DND-41 (cell line): ENCODE data around the gene TDRD1.

ENCODE experiments used
- ATAC-seq: fragments of 200-7000 bp; cut with Tn5 transposase; 3 replicates; pipeline ENCODE4 v1.9.1; 2021; ENCODE audit warnings: low read depth; ENCODE audit not compliant: insufficient read depth
- DNase-seq: peaks from one replicate; pipeline ENCODE4 v3.0.0-alpha.2; 2020
- H2AFZ ChIP-seq: 2 replicates; pipeline ENCODE4 v1.6.0; 2012; ENCODE audit warnings: low read depth, low read length
- H3K27ac ChIP-seq: 2 replicates; pipeline ENCODE4 v1.5.1; 2012; ENCODE audit warnings: low read length, inconsistent platforms
- H3K27me3 ChIP-seq: fragments of 200-600 bp; sonication (generic); 2 replicates; pipeline ENCODE4 v1.6.0; 2012; ENCODE audit warnings: low read length, mild to moderate bottlenecking, inconsistent platforms; ENCODE audit not compliant: insufficient read depth, poor library complexity
- H3K36me3 ChIP-seq: 2 replicates; pipeline ENCODE4 v1.5.1; 2012; ENCODE audit warnings: low read length, inconsistent platforms; ENCODE audit not compliant: insufficient read depth
- H3K4me1 ChIP-seq: 2 replicates; pipeline ENCODE4 v1.5.1; 2012; ENCODE audit warnings: mild to moderate bottlenecking, low read length; ENCODE audit not compliant: insufficient read depth
- H3K4me2 ChIP-seq: 2 replicates; pipeline ENCODE4 v1.6.0; 2012; ENCODE audit warnings: mild to moderate bottlenecking, moderate library complexity, low read length, inconsistent platforms; ENCODE audit not compliant: insufficient read depth
- H3K4me3 ChIP-seq, 2 experiments: fragments of 200-600 bp in 1 of 2; shearing (Covaris generic) in 1 of 2; 2 replicates each; pipeline ENCODE4 v1.5.1; 2012 to 2016; ENCODE audit warnings: inconsistent platforms in 2 of 2, low read length in 2 of 2, mild to moderate bottlenecking in 2 of 2, low read depth in 1 of 2, moderate library complexity in 1 of 2
- H3K79me2 ChIP-seq: 2 replicates; pipeline ENCODE4 v1.6.0; 2012; ENCODE audit warnings: low read length, inconsistent platforms; ENCODE audit not compliant: insufficient read depth
- H3K9ac ChIP-seq: 2 replicates; pipeline ENCODE4 v1.6.0; 2012; ENCODE audit warnings: low read depth, mild to moderate bottlenecking, inconsistent platforms, low read length, moderate library complexity
- H3K9me3 ChIP-seq: 2 replicates; pipeline ENCODE4 v1.5.1; 2012; ENCODE audit warnings: low read length, moderate library complexity, mild to moderate bottlenecking, inconsistent platforms; ENCODE audit not compliant: insufficient read depth, severe bottlenecking
- H4K20me1 ChIP-seq: 2 replicates; pipeline ENCODE4 v1.6.0; 2012; ENCODE audit warnings: low read length; ENCODE audit not compliant: insufficient read depth
- EZH2 ChIP-seq: IDR thresholded peaks from 3 replicates; pipeline ENCODE4 v1.6.1; 2012; ENCODE audit warnings: borderline replicate concordance, low read depth, mild to moderate bottlenecking, moderate library complexity, low read length, inconsistent platforms; ENCODE audit not compliant: severe bottlenecking
- TF ChIP-seq, protein P1 (sequence below): IDR thresholded peaks from 2 replicates; pipeline ENCODE4 v1.5.1; 2012; ENCODE audit warnings: borderline replicate concordance, low read length, moderate library complexity, mild to moderate bottlenecking; ENCODE audit not compliant: poor library complexity, severe bottlenecking; ENCODE audit errors: extremely low read depth

TDRD1 gene

DNA sequence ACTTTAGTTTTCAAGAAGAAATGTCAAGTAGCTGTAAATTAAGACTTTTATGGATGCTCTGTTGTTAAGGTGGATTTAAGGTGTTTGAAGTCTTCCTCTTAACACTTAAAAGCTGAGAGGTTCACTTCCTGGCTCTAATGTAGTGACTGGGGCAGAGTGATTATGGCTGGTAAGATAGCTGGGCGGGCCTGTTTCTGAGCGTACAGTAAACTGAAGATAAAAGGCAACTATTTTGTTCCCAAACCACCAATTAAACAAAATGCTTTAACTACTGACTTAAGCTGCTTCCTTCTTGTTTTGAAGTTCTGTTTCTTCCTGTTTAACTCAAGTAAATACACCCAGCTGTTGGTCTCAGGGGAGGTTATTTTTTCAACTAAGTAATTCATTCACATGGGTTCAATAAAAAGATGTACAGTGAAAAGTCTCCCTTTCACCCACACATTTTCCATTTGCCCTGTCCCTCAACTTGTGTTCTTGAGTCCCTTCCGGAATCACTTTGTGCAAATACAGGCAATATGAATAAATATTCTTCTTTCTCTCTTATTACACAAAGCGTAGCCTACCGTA is 79.2 kb downstream of the TDRD1 start:
- H3K36me3 ChIP-seq = no peaks in the 10 kb centered on the region
- H3K4me2 ChIP-seq = no peak overlapping the region
- H3K9me3 ChIP-seq = no peaks in the 10 kb centered on the region
- no peaks in the 10 kb centered on the region for H3K27me3 ChIP-seq
- DNase-seq (peak; percentile 23), ATAC-seq (peak; percentile 77)
- no peak overlapping the region for H2AFZ ChIP-seq
- TF ChIP-seq, protein P1, sequence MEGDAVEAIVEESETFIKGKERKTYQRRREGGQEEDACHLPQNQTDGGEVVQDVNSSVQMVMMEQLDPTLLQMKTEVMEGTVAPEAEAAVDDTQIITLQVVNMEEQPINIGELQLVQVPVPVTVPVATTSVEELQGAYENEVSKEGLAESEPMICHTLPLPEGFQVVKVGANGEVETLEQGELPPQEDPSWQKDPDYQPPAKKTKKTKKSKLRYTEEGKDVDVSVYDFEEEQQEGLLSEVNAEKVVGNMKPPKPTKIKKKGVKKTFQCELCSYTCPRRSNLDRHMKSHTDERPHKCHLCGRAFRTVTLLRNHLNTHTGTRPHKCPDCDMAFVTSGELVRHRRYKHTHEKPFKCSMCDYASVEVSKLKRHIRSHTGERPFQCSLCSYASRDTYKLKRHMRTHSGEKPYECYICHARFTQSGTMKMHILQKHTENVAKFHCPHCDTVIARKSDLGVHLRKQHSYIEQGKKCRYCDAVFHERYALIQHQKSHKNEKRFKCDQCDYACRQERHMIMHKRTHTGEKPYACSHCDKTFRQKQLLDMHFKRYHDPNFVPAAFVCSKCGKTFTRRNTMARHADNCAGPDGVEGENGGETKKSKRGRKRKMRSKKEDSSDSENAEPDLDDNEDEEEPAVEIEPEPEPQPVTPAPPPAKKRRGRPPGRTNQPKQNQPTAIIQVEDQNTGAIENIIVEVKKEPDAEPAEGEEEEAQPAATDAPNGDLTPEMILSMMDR = no peak
- no peak for TF ChIP-seq EZH2
- no peak overlapping the region for H3K27ac ChIP-seq
- H3K9ac ChIP-seq = no peak overlapping the region
- no peaks in the 10 kb centered on the region for H3K79me2 ChIP-seq
- no peak overlapping the region for H3K4me3 ChIP-seq
- H3K4me1 ChIP-seq = no peaks in the 10 kb centered on the region
- H4K20me1 ChIP-seq = no peaks in the 10 kb centered on the region

DNA sequence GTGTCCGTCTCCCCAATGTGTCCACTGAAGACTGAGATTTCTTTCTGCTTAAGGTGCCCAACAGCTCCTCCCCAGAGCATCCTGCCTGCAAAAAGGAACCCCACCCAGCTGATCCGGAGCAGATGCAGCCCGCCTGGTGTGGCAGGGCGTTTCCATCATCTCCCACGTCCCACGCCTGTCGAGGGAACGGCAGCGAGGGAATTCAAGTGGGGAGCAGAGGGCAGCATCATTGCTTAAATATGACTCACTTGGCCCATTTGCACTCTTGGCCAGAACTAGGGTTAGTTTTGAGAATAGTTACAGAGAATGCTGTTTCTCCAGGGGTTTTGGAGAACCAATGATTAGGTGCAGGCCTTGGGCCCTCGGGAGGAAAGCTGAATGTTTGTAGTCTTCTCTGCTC is 80.7 kb downstream of the TDRD1 start:
- Histone ChIP-seq H3K27me3 (peaks cover 4% of the 10 kb centered on the region), H3K4me3 (no peak overlapping the region), H2AFZ (no peak overlapping the region), H3K36me3 (no peaks in the 10 kb centered on the region), H3K4me2 (no peak overlapping the region), H4K20me1 (no peaks in the 10 kb centered on the region), H3K9ac (no peak overlapping the region), H3K79me2 (no peaks in the 10 kb centered on the region), H3K4me1 (no peaks in the 10 kb centered on the region), H3K9me3 (no peaks in the 10 kb centered on the region), H3K27ac (no peak overlapping the region)
- no peak for TF ChIP-seq EZH2
- TF ChIP-seq, protein P1 = no peak
- no peak for ATAC-seq
- no peak for DNase-seq

DNA sequence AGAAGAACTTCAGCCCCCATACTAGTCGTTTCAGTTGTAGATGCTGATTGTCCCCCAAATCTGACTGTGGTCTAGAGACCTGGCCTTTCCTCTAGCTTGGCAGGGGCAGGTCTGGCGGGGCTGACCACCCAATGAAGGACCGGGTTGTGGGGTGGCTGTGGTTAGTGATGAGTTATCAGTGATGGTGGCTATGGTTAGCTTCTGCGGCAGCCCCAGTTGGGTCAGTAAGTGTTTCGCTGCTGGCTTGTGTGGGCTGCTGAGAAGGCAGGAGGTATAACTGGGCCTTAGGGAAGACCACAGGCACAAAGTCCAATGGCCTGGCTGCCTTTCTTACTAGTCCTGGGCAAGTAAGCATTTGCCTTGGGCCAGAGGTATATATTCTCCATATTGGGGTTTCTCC is 81.2 kb downstream of the TDRD1 start:
- Histone ChIP-seq H2AFZ (no peak overlapping the region), H3K27me3 (peaks cover 4% of the 10 kb centered on the region), H3K4me2 (no peak overlapping the region), H3K4me3 (no peak overlapping the region), H3K36me3 (no peaks in the 10 kb centered on the region), H3K4me1 (no peaks in the 10 kb centered on the region), H3K9me3 (no peaks in the 10 kb centered on the region), H3K79me2 (no peaks in the 10 kb centered on the region), H3K27ac (no peak overlapping the region), H4K20me1 (no peaks in the 10 kb centered on the region), H3K9ac (no peak overlapping the region)
- no peak for ATAC-seq
- TF ChIP-seq, protein P1 = no peak
- TF ChIP-seq EZH2 = no peak
- no peak for DNase-seq

DNA sequence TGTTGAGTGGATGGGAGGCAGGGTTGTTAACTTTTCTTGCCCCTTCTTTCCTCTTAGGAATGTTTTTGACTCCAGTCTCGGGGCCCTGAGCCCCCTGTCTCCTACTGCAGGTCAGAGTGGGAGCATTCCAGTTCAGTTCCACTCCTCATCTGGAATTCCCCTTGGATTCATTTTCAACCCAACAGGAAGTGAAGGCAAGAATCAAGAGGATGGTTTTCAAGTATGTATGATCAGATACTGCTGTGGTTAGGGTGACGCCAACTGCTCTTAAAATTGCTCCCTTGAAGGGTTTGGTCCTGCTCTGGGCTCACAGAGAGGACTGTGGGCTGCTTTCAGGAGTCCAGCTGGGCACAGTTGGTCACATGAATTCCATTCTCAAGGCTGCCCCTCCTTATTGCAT is 81.9 kb downstream of the TDRD1 start:
- Histone ChIP-seq H3K4me2 (no peak overlapping the region), H3K4me1 (no peaks in the 10 kb centered on the region), H3K79me2 (no peaks in the 10 kb centered on the region), H3K36me3 (no peaks in the 10 kb centered on the region), H3K9ac (no peak overlapping the region), H2AFZ (no peak overlapping the region), H3K27ac (no peak overlapping the region), H3K4me3 (no peak overlapping the region), H4K20me1 (no peaks in the 10 kb centered on the region), H3K27me3 (peaks cover 4% of the 10 kb centered on the region), H3K9me3 (no peaks in the 10 kb centered on the region)
- no peak for ATAC-seq
- DNase-seq = no peak
- TF ChIP-seq, protein P1 = no peak
- no peak for TF ChIP-seq EZH2
